ENCODE measurements around the gene BHLHE23.

BHLHE23 gene

GRCh38 chr20:63042448-63043071 lies 35.8 kb upstream of the BHLHE23 start:
- no peak for DNase-seq

GRCh38 chr20:63041776-63042175 lies 35.0 kb upstream of the BHLHE23 start:
- no peak for DNase-seq

GRCh38 chr20:63037669-63038268 lies 31.0 kb upstream of the BHLHE23 start:
- no peak for DNase-seq

GRCh38 chr20:63036291-63036690 lies 29.5 kb upstream of the BHLHE23 start:
- DNase-seq = no peak

GRCh38 chr20:63035603-63036185 lies 28.9 kb upstream of the BHLHE23 start:
- peak; percentile 7 for DNase-seq

GRCh38 chr20:63034710-63035602 lies 28.2 kb upstream of the BHLHE23 start:
- peak; percentile 11 for DNase-seq

- no peak for DNase-seq
Measured at GRCh38 chr20:63033794-63034709, 27.3 kb upstream of the BHLHE23 start.

GRCh38 chr20:63032861-63033793 lies 26.4 kb upstream of the BHLHE23 start:
- DNase-seq = peak; percentile 12

GRCh38 chr20:63032026-63032800 lies 25.4 kb upstream of the BHLHE23 start:
- peak; percentile 9 for DNase-seq

GRCh38 chr20:63031251-63032014 lies 24.7 kb upstream of the BHLHE23 start:
- DNase-seq = peak; percentile 13

GRCh38 chr20:63029358-63030121 lies 22.8 kb upstream of the BHLHE23 start:
- peak; percentile 20 for DNase-seq

- no peak for DNase-seq
Measured at GRCh38 chr20:63028461-63028921, 21.7 kb upstream of the BHLHE23 start.

- DNase-seq = peak; percentile 13
Measured at GRCh38 chr20:63027922-63028389, 21.2 kb upstream of the BHLHE23 start.

GRCh38 chr20:63027221-63027921 lies 20.6 kb upstream of the BHLHE23 start:
- DNase-seq = peak; percentile 6

- DNase-seq = peak; percentile 13
Measured at GRCh38 chr20:63026582-63027165, 19.9 kb upstream of the BHLHE23 start.

GRCh38 chr20:63025534-63026331 lies 19.0 kb upstream of the BHLHE23 start:
- peak; percentile 23 for DNase-seq
